GM19463 (cell line): ENCODE measurements around the gene ZC3H4.
"Not testable (repeated sequence)": the region's sequence is repeated elsewhere in the genome, so short reads cannot be mapped to it uniquely, and the experiment has no call there.

Experiments used
- ATAC-seq: cut with Tn5 transposase; IDR thresholded peaks from one replicate; pipeline ENCODE4 v1.9.1; 2021; ENCODE audit warnings: mild to moderate bottlenecking, moderate library complexity; ENCODE audit not compliant: unreplicated experiment

The ZC3H4 gene

DNA sequence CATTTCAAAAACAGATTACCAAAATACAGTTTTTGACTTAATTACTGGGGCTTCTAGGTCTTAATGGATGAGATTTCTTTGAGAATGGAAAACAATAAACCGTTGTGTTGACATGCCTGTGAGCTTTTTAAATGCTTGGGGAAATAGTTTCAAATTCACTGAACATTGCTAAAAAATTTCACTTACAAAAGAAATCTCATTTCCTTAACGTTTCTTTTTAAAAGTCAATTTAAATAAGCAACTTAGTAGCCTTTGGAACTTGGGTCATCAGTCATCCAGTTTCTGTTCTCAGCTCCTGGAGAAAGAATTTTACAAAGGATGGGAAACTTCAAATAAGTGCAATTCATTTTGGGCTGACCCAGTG, 4.4 kb downstream of the ZC3H4 start:
- no peak for ATAC-seq

DNA sequence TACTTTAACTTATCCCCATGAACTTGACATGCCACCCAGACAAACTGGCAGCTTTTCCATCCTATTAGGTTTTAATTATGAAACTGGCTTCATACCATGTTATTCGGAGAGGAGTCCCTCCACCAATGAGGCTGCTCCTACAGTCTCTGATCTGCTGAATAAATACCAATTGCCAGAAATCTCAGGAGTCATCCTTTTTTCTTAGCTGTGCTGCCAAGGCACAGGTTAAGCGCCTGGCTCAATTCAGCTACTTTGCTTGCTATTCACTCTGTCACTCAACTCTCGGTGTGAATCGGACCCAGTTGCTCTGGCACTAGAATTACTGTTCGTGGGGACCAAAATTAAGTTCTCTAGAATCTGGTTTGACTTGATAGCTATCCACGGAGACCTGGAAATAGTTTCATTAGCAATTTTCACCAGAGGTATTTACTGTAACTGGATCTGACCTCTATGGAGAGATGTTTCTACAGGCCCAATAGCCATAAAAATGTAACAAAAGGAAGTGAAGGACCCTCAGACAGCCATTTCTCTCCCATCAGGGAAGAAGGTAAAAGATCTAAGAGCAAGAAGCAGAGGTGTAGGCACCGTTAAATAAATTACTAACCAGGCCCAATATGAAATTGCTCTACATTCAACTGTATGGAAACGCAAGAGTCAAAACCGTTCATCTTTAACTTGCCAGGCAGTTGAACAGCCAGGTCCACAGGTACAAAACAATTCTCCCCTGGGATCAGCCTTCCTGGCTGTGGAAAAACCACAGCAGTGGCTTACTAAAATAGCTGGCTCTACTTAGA, 5.4 kb downstream of the ZC3H4 start:
- no peak for ATAC-seq

DNA sequence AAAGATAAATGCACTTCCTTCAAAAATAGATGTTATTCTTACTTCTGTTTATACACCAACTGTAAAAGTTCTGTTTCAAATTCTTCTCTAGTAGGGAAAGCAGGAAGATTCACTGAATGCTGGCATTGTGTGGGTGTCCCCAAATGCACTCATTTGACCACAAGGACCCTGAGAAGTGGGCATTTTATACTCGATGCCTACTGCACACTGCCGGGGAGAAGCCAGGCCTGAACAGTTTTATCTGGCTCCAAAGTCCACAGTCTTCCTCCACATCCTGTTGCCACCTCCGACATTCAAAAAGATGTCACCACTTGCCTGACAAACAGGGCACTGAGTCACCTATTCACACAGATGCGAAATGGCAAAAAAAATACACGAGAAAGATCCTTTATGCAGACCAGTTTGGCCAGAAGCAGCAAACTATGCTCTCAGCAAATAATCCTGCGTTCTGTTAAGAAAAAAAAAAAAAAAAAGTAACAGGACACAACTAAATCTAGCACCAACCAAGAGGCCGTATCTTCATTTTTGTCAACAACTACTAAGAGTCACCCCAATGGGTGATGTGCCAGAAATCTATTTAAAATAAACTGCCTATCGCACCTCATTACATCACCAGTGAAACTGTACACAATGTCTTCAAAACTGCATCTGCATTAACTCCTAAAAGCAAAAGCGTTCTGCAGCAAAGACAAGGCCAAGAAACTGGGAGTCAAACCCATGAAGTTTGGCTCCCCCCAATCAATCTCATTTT, 6.2 kb downstream of the ZC3H4 start:
- no peak for ATAC-seq

DNA sequence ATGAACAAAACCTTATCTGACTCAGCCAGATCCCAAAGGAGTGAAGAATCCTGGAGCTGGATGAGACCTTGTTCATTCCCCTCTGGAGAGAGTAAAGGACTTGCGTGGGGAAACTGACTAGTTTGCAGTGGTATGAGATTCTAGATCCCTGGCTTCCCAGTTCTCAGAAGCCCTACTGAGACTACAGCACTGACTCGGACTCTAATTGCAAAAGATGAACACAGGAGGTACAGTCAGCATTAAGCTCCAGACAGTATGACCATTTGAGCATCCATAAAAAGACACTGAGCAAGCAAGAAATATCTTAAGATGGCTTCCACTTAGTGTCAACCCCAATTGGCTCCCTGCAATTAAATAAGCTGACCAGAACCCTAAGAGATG, 6.8 kb downstream of the ZC3H4 start:
- no peak for ATAC-seq

DNA sequence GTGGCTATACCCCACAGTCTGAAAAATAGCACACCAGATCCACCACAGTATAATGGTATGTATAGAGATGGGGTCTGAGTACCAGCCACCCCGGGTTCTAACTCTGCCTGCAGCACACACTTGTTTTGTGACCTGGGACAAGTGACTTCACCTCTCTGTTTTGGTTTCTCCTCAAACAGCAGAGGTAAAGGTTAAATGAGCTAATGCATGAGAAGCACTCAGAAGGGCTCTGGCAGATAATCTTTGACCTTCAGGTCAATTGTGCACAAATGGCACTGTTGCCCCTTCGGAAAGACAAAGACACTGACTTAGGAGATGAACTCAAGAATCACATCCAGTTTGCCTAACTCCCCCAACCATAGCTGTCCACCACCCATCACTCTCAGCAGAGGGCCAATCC, 7.7 kb downstream of the ZC3H4 start:
- ATAC-seq = no peak

DNA sequence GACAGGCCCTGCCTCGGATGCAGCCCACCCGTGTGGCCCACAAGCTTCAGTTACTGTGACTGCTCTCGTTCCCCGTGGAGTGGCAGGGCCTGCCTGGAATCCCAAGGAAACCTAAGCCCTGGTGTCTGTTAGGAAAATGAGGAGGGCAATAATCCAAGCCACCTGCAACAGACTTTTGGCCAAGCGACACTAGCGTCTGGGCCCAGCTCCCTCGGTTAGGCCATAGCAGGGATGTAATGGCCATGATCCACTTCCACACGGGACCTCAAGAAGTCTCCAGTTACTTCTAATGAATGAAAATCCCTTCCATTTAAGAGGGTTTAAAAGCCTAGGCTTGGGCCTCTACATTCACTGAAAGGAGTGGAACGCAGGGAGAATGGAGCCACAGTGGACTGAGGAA, 8.9 kb downstream of the ZC3H4 start:
- ATAC-seq = no peak

DNA sequence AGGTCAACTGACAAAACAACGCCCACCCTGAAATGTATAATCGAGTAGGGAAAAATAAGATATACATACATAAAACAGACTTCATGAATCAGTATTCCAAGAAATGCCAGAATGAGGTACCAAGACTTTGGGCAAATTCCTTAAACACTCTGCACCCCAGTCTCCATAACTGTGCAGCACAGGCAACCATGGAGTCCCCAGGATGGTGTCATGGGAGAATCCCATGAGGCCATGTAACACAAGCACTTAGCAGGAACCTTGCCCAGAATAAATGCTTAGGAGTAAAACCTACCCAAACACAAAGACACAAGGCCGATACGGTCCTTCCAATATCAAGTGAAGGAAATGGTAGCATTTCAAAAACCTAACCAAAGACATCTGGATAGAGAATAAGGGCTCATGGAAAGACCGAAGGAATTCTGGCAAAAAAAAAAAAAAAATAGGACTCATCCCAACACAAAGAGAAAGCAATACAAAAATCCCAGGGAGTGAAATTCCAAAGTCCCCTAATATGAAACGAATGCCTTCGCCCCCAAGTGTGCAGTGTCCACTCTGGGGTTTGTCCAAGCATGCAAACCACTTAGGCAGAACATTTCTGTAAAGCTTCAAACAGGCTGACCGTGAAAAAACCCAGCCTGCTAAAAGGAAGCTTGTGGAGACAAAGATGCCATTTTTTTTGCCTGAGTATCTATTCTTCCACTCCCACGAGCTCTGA, 11.1 kb downstream of the ZC3H4 start:
- ATAC-seq = no peak

DNA sequence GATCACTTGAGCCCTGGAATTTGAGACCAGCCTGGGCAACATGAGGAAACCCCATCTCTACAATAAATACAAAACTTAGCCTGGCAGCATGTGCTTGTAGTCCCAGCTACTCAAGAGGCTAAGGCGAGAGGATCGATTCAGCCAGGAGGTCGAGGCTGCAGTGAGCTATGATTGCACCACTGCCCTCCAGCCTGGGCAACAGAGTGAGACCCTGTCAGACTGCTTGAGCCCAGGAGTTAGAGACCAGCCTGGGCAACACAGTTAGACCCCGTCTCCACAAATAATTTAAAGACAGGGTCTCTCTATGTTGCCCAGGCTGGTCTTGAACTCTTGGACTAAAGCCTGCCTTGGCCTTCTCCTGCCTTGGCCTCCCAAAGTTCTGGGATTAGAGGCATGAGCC, 12.5 kb downstream of the ZC3H4 start:
- not testable (repeated sequence) for ATAC-seq

DNA sequence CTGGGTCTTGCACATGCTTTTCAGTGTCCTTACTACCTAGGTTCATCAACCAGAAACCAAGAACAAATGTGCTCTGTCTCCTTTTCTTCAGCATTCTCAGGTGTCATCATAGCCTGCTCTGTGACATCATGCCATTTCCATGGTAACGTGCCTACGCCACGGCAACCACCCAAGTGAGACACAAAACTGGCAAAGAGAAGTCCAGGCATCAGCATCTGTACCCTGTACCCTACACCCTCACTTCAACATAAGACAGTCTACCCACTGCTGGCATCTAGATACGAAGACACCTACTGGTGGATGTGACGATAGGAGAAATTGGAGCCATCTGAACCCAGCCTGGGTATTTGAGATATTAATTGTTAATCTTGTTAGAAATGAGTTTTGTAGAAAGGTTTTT, 13.3 kb downstream of the ZC3H4 start:
- no peak for ATAC-seq

DNA sequence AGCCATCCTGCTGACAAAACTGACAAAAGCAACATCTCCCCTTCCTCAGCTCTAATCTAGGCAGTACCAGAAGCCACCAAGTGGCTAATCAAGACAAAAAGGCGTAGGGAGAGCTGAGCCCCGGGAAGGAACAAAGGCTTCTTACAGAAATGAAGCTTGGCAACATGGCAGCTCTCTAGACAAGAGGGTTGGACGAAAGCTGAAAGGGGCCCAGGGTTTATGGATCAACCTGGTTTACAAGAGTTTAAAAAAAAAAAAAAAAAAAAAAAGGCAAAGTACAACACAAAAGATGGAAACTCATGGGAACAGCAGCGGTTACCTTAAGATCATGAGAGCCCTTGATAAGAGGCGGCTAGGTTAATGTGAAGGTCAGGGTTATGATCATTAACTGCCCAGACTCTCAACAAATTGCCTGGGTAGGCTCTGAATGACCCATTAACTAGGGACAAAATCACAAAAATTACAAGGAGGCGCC, 14.0 kb downstream of the ZC3H4 start:
- no peak for ATAC-seq

DNA sequence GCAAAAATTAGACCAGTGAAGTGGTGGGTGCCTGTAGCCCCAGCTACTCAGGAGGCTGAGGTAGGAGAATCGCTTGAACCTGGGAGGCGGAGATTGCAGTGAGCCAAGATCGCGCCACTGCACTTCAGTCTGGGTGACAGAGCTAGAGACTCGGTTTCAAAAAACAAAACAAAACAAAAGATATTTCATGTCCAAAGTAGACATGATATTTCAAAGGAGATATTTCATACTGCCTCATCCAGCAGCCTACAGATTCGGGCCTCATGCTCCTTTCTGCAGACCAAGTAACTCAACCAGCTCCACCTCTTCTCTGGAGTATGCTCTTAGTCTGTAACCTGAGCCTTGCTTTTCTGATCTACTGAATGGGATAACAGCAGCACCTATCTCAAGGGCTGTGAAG, 15.0 kb downstream of the ZC3H4 start:
- no peak for ATAC-seq

DNA sequence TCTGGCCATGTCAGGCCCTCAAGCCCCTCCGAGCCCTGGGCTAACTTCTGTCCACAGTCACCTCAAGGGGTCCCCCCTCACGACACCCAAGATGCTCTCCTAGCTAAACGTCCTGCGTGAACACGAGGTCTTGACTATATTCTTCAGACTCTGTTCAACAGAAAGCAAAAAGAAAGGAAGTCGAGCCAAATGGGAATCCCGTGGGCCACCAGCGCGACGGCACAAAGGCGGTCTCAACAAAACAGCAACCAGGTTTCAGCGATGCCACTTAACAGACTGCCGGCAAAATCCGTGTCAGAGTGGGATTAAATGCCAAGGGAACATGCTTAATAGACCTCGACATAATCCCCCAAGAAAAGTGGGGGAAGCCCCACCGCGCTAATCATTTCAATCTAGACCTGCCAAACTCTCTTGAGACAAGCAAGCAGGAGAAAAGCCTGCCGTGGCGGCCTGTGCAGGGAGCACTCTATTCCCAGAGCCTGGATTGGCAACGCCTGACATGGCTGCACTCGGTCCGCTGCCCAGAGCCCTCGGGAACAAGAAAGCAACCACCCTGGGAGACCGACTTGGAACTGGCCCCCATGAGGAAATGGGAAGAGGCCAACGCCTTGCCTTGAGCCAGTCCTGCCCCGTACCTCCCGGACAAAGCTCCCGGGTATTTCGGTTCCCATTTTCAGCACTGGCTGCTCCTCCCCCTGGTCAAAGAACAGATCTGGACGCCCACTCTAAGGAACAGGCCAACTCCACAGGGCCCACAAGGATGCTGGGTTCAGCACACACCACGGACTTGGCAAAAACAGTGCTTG, 16.0 kb downstream of the ZC3H4 start:
- ATAC-seq = no peak

DNA sequence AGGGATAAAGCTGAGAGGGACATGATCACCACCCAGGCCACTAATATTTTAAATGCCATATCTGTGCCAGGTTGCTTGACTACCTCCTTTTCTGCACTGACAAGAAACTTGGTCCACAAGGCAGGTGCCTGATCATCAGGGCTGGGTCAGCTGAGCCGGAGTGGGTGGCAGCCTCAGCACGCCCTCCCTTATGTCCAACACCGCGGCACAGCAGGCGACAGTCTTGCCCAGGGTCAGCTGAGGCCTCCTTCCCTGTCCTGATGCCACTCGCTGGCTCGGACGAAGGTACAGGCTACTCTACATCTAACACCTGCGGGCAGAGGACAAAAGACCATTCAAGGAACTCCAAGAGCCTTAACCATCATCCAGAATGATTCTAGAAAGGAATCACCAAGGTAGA, 16.9 kb downstream of the ZC3H4 start:
- no peak for ATAC-seq

DNA sequence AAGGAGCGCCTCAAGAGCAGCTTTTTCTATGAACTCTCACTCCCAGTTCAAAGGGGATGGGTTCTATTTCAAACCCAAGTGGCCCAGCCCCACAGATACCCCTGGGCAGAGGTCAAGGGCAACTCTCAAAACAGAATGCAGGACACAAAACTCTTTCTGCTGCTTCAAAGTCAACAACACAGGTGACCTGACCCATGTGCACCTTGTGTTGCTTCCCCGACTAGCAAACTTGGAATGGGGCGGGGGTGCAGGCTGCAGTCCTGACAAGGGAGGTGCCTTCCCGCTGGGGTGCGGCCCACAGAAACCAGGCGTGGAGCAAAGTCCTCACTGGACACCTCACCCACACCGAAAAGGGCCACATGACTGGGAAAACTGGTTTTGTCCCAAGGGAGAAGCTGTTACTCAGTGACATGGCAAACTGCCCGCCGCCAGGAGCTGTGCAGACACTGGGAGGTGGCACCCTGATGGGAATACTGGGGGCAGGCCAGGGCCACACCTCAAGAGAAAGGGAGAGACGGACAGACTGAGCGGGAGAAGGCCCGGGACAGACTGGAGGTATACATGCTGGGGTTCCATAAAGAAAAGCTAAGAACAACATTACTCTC, 17.4 kb downstream of the ZC3H4 start:
- no peak for ATAC-seq

DNA sequence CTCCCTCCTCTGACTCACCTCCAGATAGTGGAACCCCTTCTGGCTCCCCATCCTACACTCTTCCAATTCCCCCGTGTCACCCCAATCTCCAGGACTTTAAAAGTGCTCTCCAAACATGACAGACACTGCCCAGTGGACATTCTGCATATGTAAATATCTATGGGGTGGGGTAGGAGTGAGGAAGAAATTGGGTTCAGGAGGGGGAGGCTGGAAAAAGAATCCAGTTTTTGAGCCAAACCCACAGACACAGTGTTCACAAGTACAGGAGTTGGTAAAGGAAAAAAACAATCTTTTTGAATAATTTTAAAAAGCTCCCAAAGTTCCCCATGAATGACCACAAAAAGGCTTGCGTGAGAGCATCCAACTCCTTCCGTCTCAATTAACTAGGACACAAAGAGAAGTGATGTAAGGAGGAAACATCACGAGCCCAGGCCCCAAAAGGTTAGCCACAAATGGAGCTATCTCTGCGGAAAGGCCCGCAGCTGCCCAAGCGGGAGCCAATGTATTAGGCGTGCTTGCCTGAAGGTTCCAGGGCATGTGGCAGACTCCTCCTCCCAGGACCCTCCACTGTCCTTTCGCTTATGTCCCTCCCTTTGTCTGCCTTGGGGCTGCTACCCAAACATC, 18.0 kb downstream of the ZC3H4 start:
- no peak for ATAC-seq

DNA sequence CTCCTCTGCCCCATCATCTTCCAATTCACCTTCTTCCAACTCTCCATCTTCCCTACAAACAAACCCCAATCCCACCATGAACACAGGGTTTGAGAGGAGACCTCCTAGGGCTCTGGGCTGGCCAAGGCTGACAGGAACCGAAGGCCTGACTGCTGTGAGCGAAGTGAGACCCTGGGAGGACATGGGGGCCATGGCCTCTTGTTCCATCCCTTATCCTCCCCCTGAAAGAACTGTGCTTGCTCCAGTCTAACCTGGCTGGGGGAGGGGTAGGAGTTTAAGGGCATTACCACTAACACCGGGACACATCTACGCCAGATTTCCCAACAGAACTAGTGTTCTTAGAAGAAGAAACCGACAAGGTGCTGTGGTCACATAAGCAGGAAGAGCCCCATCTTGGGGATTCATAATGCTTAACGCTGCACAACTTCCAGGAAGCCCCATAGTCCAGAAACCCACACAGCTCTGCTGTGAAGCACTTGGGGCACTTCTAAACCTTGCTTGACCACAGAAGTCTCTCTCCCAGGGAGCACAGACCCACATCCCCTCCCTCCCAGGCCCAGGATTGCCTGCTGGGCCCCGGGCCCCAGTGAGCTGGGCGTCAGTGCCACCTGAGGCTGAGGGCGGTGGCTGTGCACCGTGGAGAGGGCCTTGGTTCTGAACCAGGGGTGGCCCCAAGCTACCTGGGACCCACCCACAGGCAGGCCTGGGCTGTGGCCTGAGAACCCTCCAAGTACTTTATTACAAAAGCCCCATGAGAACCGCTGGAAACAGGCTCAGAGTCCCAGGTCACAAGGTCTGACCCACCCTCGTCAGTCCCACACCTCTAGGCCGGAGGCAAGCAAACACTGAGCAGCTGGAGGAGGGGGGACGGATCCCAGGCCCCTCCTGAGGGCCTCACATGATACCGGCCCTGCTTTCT, 18.8 kb downstream of the ZC3H4 start:
- no peak for ATAC-seq

DNA sequence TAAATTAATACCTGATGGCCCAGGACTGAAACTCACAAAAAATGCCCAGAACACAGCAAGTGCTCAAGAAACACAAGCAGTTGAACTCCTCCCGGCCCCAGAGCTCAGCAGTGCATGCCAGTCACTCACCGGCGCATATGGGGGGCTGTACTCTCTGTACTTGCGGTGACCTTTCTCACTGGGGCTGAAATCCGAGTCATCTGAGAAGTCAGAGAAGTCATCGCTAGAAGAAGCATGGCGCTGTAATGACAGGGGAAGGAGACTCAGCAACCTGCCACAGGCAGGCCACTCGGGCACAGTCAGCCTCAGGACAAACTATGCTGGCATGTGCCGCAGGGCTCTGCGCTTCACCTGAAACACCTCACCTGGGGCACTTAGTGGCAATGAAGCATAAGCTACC, 19.7 kb downstream of the ZC3H4 start:
- peak; percentile 58 for ATAC-seq

DNA sequence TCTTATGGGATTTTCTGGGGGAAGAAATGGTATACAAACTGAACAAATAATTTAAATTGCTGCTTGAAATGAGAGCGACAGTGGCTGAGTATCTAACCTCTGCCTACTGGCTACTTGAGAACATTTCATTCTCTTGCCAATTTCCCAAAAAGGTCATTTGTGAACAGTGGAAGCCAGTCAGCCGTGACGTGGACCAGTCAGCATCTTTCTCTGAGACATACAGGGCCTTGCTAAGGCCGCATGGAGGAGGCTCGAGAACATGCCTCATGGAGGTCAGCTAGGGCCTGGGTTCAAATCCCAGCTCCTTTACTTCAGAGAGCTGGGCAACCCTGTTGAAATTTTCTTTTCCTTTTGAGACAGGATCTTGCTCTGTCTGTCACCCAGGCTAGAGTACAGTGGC, 20.3 kb downstream of the ZC3H4 start:
- no peak for ATAC-seq

DNA sequence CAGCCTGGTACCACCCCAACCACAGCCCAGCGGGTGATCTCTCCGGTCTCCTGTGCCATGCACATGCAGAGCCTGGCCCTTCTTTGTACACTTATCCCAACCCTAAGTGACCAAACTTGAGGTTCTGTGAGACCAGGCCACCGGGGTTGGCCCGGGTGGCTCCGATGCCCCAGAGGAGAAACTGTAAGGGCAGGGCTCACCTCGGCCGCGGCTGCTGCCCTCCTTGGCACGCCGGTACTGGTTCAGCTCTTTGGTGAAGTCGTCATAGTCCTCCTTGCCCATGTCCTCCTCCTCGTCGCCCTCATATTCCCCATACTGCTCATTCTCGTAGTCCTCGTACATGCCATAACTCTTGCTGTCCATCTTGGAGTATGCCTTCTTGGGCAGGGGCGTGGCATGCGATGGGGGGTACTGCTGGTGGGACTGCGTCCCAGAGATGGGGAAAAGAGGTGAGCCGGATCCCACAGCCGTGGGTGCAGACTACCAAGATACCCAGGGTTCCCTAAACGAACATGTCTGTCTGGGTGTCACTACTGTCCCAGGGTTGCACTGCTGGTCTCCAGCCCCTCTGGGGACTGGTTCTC, 23.7 kb downstream of the ZC3H4 start:
- ATAC-seq = no peak
